C4-2B (cell line): ENCODE data around the gene NOP53.

Experiments used
- CTCF ChIP-seq: fragments of 450-650 bp; conservative IDR thresholded peaks from 2 replicates; pipeline ENCODE4 v1.5.1; 2017; ENCODE audit warnings: mild to moderate bottlenecking
- ZFX ChIP-seq: fragments of 450-650 bp; IDR thresholded peaks from 2 replicates; pipeline ENCODE4 v1.6.1; 2017

- TF ChIP-seq CTCF (no peak), ZFX (no peak)
Measured at GRCh38 chr19:47729799-47730520, 15.4 kb upstream of the NOP53 start.
